OCI-LY1 (cell line): ENCODE results near the gene GLS.

Experiments
- CTCF ChIP-seq: fragments of 200-600 bp; sonication (generic), shearing (Covaris generic); IDR thresholded peaks from 2 replicates; pipeline ENCODE4 v1.5.1; 2017; ENCODE audit warnings: mild to moderate bottlenecking, antibody characterized with exemption, low read length, moderate library complexity, mixed read lengths
- EZH2 ChIP-seq: fragments of 200-600 bp; sonication (generic), shearing (Covaris generic); IDR thresholded peaks from 2 replicates; pipeline ENCODE4 v1.8.0; 2017; ENCODE audit warnings: borderline replicate concordance, mixed run types, mild to moderate bottlenecking, antibody characterized with exemption, low read length, moderate library complexity, mixed read lengths

GRCh38 chr2:190867832-190868231 lies 12.8 kb upstream of the GLS start:
- TF ChIP-seq CTCF (no peak), EZH2 (no peak)
